Nephron (organoid): ENCODE results near the gene ATXN7L1.

Experiments used
- H3K27ac Mint-ChIP-seq, 3 experiments: 2 replicates each; pipeline ENCODE4 v1.8.0; 2020; ENCODE audit warnings: mixed read lengths in 3 of 3, mild to moderate bottlenecking in 2 of 3, moderate library complexity in 1 of 3
- H3K27me3 Mint-ChIP-seq: 2 replicates; pipeline ENCODE4 v1.8.0; 2021; ENCODE audit warnings: low read depth, mild to moderate bottlenecking, moderate library complexity, mixed read lengths
- H3K36me3 Mint-ChIP-seq: 2 replicates; pipeline ENCODE4 v1.8.0; 2020; ENCODE audit warnings: low read depth, mixed read lengths
- H3K4me1 Mint-ChIP-seq: 2 replicates; pipeline ENCODE4 v1.8.0; 2020; ENCODE audit warnings: mixed read lengths
- H3K4me3 Mint-ChIP-seq, 3 experiments: 2 replicates each; pipeline ENCODE4 v1.8.0; 2020; ENCODE audit warnings: mild to moderate bottlenecking in 3 of 3, mixed read lengths in 3 of 3, moderate library complexity in 2 of 3
- H3K9me3 Mint-ChIP-seq: 2 replicates; pipeline ENCODE4 v1.8.0; 2020; ENCODE audit warnings: mixed read lengths
- CTCF ChIP-seq, 3 experiments: fragments of 200-600 bp; sonication (generic); IDR thresholded peaks; one replicate each; pipeline ENCODE4 v1.5.0; 2021; ENCODE audit warnings: antibody characterized with exemption in 3 of 3; ENCODE audit not compliant: unreplicated experiment in 3 of 3

ATXN7L1 gene

GRCh38 chr7:105662998-105663397, 213.4 kb downstream of the ATXN7L1 start:
- Mint-ChIP-seq H3K4me3 (no peak overlapping the region), H3K27me3 (no peaks in the 10 kb centered on the region), H3K36me3 (peaks cover 45% of the 10 kb centered on the region), H3K9me3 (no peaks in the 10 kb centered on the region), H3K27ac (no peak overlapping the region), H3K4me1 (peaks cover 4% of the 10 kb centered on the region)
- TF ChIP-seq CTCF (IDR thresholded peaks at IDR 0.05; ENCODE audit: unreplicated experiment in 3 of 3): no peak

GRCh38 chr7:105661625-105662024, 214.8 kb downstream of the ATXN7L1 start:
- Mint-ChIP-seq H3K4me1 (peaks cover 4% of the 10 kb centered on the region), H3K4me3 (no peak overlapping the region), H3K36me3 (peaks cover 49% of the 10 kb centered on the region), H3K27me3 (no peaks in the 10 kb centered on the region), H3K27ac (no peak overlapping the region), H3K9me3 (no peaks in the 10 kb centered on the region)
- no peak for TF ChIP-seq CTCF (IDR thresholded peaks at IDR 0.05; ENCODE audit: unreplicated experiment in 3 of 3)

- H3K36me3 Mint-ChIP-seq: peaks cover 30% of the 10 kb centered on the region
- H3K27ac Mint-ChIP-seq: no peak overlapping the region
- peaks cover 16% of the 10 kb centered on the region for H3K4me1 Mint-ChIP-seq
- peak; percentile 31 to 52 (median 37) for TF ChIP-seq CTCF (IDR thresholded peaks at IDR 0.05; ENCODE audit: unreplicated experiment in 3 of 3)
- no peak overlapping the region for H3K4me3 Mint-ChIP-seq
- H3K27me3 Mint-ChIP-seq: peaks cover 10% of the 10 kb centered on the region
- H3K9me3 Mint-ChIP-seq: no peaks in the 10 kb centered on the region
Observed at GRCh38 chr7:105656922-105657521, 219.4 kb downstream of the ATXN7L1 start.

GRCh38 chr7:105655500-105656380, 220.7 kb downstream of the ATXN7L1 start:
- Mint-ChIP-seq H3K9me3 (no peaks in the 10 kb centered on the region), H3K27me3 (peaks cover 10% of the 10 kb centered on the region), H3K36me3 (peaks cover 18% of the 10 kb centered on the region), H3K4me3 (no peak overlapping the region), H3K4me1 (peaks cover 16% of the 10 kb centered on the region), H3K27ac (peak overlapping the region in 2 of 3 experiments; percentile 10 to 77)
- TF ChIP-seq CTCF (IDR thresholded peaks at IDR 0.05; ENCODE audit: unreplicated experiment in 3 of 3): no peak

GRCh38 chr7:105655067-105655466, 221.3 kb downstream of the ATXN7L1 start:
- Mint-ChIP-seq H3K36me3 (peaks cover 14% of the 10 kb centered on the region), H3K27ac (peak overlapping the region in 2 of 3 experiments; percentile 10 to 77), H3K4me1 (peaks cover 18% of the 10 kb centered on the region), H3K9me3 (no peaks in the 10 kb centered on the region), H3K4me3 (no peak overlapping the region), H3K27me3 (peaks cover 17% of the 10 kb centered on the region)
- TF ChIP-seq CTCF (IDR thresholded peaks at IDR 0.05; ENCODE audit: unreplicated experiment in 3 of 3): no peak
